Stomach (tissue), 4 donors: ENCODE data around the gene FAM90A1.
"Not testable (repeated sequence)": the region's sequence is repeated elsewhere in the genome, so short reads cannot be mapped to it uniquely, and the experiment has no call there.

Source experiments
- EP300 ChIP-seq: sonication (generic); formaldehyde crosslinking; IDR thresholded peaks from one replicate; pipeline ENCODE4 v1.6.1; 2017; ENCODE audit warnings: antibody characterized with exemption
- POLR2A ChIP-seq, 4 donors: fragments of 450-650 bp; IDR thresholded peaks; one replicate each; pipeline ENCODE4 v1.6.1; 2016; ENCODE audit warnings: antibody characterized with exemption in 4 of 4, control low read depth in 2 of 4, mild to moderate bottlenecking in 1 of 4, moderate library complexity in 1 of 4
- POLR2AphosphoS5 ChIP-seq, 3 donors: sonication (generic); formaldehyde crosslinking; IDR thresholded peaks; one replicate each; pipeline ENCODE4 v1.6.1; 2016; ENCODE audit warnings: antibody characterized with exemption in 3 of 3
- TF ChIP-seq, protein P1 (sequence below), 7 experiments: fragments of 450-650 bp in 4 of 7; fragments of 200-600 bp in 3 of 7; sonication (generic) in 3 of 7; IDR thresholded peaks; one replicate each; pipeline ENCODE4 v1.5.1; 2016 to 2019; ENCODE audit warnings: antibody characterized with exemption in 7 of 7, control low read depth in 2 of 7, mild to moderate bottlenecking in 1 of 7

DNA sequence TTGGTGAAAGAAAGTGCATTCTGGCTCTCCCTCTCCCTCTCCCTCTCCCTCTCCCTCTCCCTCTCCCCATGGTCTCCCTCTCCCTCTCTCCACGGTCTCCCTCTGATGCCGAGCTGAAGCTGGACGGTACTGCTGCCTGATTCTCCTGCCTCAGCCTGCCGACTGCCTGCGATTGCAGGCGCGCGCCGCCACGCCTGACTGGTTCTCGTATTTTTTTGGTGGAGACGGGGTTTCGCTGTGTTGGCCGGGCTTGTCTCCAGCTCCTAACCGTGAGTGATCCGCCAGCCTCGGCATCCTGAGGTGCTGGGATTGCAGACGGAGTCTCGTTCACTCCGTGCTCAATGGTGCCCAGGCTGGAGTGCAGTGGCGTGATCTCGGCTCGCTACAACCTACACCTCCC lies 44.1 kb downstream of the FAM90A1 start:
- TF ChIP-seq, protein P1, sequence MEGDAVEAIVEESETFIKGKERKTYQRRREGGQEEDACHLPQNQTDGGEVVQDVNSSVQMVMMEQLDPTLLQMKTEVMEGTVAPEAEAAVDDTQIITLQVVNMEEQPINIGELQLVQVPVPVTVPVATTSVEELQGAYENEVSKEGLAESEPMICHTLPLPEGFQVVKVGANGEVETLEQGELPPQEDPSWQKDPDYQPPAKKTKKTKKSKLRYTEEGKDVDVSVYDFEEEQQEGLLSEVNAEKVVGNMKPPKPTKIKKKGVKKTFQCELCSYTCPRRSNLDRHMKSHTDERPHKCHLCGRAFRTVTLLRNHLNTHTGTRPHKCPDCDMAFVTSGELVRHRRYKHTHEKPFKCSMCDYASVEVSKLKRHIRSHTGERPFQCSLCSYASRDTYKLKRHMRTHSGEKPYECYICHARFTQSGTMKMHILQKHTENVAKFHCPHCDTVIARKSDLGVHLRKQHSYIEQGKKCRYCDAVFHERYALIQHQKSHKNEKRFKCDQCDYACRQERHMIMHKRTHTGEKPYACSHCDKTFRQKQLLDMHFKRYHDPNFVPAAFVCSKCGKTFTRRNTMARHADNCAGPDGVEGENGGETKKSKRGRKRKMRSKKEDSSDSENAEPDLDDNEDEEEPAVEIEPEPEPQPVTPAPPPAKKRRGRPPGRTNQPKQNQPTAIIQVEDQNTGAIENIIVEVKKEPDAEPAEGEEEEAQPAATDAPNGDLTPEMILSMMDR (IDR thresholded peaks at IDR 0.05) = not testable (repeated sequence)
- not testable (repeated sequence) for TF ChIP-seq EP300; POLR2AphosphoS5 (IDR thresholded peaks at IDR 0.05); POLR2A (IDR thresholded peaks at IDR 0.05)
